RWPE2 (cell line): ENCODE measurements around the gene DSEL.

Experiments
- ATAC-seq: fragments of 200-7000 bp; cut with Tn5 transposase; 3 replicates; pipeline ENCODE4 v1.9.1; 2021; ENCODE audit warnings: low read depth
- DNase-seq: peaks from one replicate; pipeline ENCODE4 v3.0.0-alpha.2; 2020; ENCODE audit warnings: low spot score
- H3K27ac ChIP-seq: fragments of 450-650 bp; 2 replicates; pipeline ENCODE4 v1.5.1; 2017; ENCODE audit warnings: mild to moderate bottlenecking; ENCODE audit not compliant: poor library complexity, severe bottlenecking
- H3K27me3 ChIP-seq: fragments of 250-450 bp; sonication (Bioruptor Pico); 2 replicates; pipeline ENCODE4 v1.5.1; 2021; ENCODE audit warnings: mild to moderate bottlenecking, moderate library complexity; ENCODE audit not compliant: insufficient read depth, poor library complexity, severe bottlenecking
- H3K36me3 ChIP-seq: fragments of 250-450 bp; sonication (Bioruptor Pico); 2 replicates; pipeline ENCODE4 v1.5.1; 2020; ENCODE audit warnings: low read depth, mild to moderate bottlenecking, moderate library complexity
- H3K4me1 ChIP-seq: fragments of 250-450 bp; sonication (Bioruptor Pico); 2 replicates; pipeline ENCODE4 v1.5.1; 2021; ENCODE audit warnings: mild to moderate bottlenecking, moderate library complexity; ENCODE audit not compliant: insufficient read depth, poor library complexity, severe bottlenecking
- H3K4me3 ChIP-seq: fragments of 250-450 bp; sonication (Bioruptor Pico); 2 replicates; pipeline ENCODE4 v1.5.1; 2021; ENCODE audit warnings: mild to moderate bottlenecking, moderate library complexity; ENCODE audit not compliant: severe bottlenecking
- H3K9me3 ChIP-seq: fragments of 250-450 bp; sonication (Bioruptor Pico); 2 replicates; pipeline ENCODE4 v1.5.1; 2021; ENCODE audit warnings: mild to moderate bottlenecking, moderate library complexity; ENCODE audit not compliant: severe bottlenecking
- TF ChIP-seq, protein P1 (sequence below): fragments of 450-650 bp; IDR thresholded peaks from one replicate; pipeline ENCODE4 v1.5.1; 2017; ENCODE audit warnings: mild to moderate bottlenecking, moderate library complexity; ENCODE audit not compliant: poor library complexity, severe bottlenecking

Gene DSEL

DNA sequence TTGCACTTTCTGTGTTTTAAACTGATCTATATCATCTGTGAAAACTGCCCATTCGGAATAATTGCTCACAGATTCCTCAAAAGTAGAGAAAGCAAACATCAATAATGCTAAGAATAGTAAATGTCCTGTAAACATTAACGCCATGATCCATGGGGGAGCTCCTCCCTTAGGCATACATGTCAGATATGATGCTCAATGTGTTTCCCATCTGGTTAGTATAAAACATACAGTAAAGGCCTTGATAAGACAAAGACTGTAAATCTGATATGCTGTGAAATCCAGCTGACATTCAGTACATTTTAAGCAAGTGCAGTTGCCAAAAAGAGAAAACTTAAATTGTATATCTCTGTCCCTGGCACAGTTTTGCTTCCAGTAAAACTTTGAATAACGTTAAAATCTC, 2.1 kb downstream of the DSEL start:
- DNase-seq (no peak), ATAC-seq (no peak)
- H3K27ac ChIP-seq, result no peak overlapping the region
- peaks cover 8% of the 10 kb centered on the region; the same call in 1 of the 2 replicates for H3K36me3 ChIP-seq
- TF ChIP-seq, protein P1, sequence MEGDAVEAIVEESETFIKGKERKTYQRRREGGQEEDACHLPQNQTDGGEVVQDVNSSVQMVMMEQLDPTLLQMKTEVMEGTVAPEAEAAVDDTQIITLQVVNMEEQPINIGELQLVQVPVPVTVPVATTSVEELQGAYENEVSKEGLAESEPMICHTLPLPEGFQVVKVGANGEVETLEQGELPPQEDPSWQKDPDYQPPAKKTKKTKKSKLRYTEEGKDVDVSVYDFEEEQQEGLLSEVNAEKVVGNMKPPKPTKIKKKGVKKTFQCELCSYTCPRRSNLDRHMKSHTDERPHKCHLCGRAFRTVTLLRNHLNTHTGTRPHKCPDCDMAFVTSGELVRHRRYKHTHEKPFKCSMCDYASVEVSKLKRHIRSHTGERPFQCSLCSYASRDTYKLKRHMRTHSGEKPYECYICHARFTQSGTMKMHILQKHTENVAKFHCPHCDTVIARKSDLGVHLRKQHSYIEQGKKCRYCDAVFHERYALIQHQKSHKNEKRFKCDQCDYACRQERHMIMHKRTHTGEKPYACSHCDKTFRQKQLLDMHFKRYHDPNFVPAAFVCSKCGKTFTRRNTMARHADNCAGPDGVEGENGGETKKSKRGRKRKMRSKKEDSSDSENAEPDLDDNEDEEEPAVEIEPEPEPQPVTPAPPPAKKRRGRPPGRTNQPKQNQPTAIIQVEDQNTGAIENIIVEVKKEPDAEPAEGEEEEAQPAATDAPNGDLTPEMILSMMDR, result no peak
- no peaks in the 10 kb centered on the region for H3K9me3 ChIP-seq
- H3K27me3 ChIP-seq, result no peaks in the 10 kb centered on the region
- peaks cover 8% of the 10 kb centered on the region for H3K4me1 ChIP-seq
- no peak overlapping the region for H3K4me3 ChIP-seq

DNA sequence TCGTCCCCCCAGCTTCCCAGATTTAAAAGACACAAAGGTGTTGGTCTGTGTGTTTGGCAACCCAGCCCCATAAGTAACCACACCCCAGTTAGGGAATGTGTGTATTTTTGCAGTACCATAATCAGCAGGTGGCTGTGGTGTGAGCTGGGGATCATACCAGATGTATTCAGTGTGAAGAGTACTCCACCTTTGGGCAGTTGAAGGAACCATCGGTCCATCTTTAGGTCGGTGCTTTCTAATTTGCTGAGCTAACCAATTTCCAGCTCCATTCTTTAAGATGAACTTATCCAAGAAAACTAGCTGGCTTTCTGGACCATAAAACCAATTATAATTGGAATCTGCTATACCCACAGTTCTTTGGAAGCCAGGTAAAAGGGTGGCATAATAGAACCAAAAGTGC, 3.2 kb downstream of the DSEL start:
- ATAC-seq (no peak), DNase-seq (no peak)
- Histone ChIP-seq H3K9me3 (no peaks in the 10 kb centered on the region), H3K4me1 (peaks cover 8% of the 10 kb centered on the region), H3K27me3 (no peaks in the 10 kb centered on the region), H3K27ac (no peak overlapping the region), H3K36me3 (peaks cover 8% of the 10 kb centered on the region; the same call in 1 of the 2 replicates), H3K4me3 (no peak overlapping the region)
- TF ChIP-seq, protein P1, result peak; percentile 13

DNA sequence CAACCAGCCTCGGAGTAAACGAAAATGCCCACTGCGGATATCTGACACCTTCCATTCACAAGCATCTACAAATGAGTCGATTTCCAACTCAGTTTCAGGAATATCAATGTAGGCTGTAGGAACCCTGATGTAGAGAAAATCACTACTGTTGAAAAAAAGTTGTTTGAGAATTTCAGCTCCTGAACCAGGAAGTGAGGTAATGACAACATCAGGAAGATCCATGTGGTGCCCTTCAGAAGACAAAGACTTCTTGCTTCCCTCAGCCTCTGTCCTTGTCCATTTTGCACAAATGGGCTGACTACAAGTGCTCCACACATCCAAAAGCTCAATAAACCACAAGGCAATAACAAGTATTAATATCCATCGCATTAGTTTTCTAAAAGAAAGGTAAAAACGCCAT, 4.7 kb downstream of the DSEL start:
- H3K4me1 ChIP-seq, result peaks cover 8% of the 10 kb centered on the region
- H3K27me3 ChIP-seq, result no peaks in the 10 kb centered on the region
- H3K36me3 ChIP-seq, result peaks cover 8% of the 10 kb centered on the region; the same call in 1 of the 2 replicates
- TF ChIP-seq, protein P1, result no peak
- no peaks in the 10 kb centered on the region for H3K9me3 ChIP-seq
- no peak for DNase-seq
- ATAC-seq, result no peak
- H3K27ac ChIP-seq, result no peak overlapping the region
- H3K4me3 ChIP-seq, result no peak overlapping the region

DNA sequence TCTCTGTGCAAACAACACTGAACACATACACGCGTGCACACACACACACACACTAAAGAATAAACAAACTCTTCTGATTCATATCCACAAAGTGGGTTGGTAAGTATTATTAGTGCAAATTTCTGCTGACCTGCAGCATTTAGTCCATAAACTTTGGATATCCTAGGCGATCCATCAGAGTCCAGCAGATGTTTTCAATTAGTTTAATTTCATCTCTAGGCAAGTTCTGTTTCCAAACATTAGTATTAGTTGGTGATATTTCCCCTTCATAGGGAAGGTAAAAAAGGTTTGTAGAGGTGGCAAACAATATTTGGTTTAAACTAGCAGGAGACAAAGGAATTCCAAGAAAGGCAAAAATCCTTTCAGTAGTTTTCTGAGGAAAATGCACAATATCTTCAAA, 5.7 kb downstream of the DSEL start:
- H3K27ac ChIP-seq, result no peak overlapping the region
- no peaks in the 10 kb centered on the region for H3K27me3 ChIP-seq
- TF ChIP-seq, protein P1, result no peak
- H3K4me1 ChIP-seq, result peaks cover 8% of the 10 kb centered on the region
- no peaks in the 10 kb centered on the region for H3K9me3 ChIP-seq
- peaks cover 8% of the 10 kb centered on the region; the same call in 1 of the 2 replicates for H3K36me3 ChIP-seq
- no peak overlapping the region for H3K4me3 ChIP-seq
- DNase-seq (no peak), ATAC-seq (no peak)

DNA sequence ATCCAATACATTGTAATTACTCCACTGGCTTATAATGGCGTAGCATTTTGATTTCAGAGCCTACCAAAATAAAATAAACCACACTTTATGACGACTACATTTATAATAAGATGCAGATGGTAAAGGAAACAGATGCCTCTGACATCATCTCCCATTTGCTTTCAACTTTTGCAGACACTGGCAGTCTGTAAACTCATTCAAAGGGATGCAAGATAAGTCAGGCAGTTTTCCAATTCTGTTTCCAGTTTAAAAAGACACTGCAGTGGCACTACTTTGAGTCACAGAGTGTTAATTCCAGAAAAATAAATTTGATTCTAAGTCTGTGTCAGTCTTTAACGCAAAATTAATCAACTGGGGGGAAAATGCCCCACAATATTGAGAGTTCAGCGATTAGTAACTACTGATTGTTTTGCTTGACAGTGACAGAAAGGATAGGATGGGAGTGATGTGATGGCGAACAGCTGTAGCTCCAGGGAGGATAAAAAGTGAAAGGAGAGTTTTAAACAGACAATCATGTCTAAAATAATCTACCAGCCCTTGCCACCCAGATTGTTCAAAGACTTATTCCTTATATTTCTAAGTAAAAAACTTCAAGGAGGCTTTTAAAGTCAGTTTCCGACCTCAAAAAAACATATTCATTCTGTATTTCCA, 6.7 kb downstream of the DSEL start:
- H3K36me3 ChIP-seq, result peaks cover 4% of the 10 kb centered on the region; the same call in 1 of the 2 replicates
- no peaks in the 10 kb centered on the region for H3K9me3 ChIP-seq
- TF ChIP-seq, protein P1, result no peak
- H3K4me3 ChIP-seq, result no peak overlapping the region
- ATAC-seq (no peak), DNase-seq (no peak)
- H3K27ac ChIP-seq, result no peak overlapping the region
- peaks cover 3% of the 10 kb centered on the region for H3K4me1 ChIP-seq
- no peaks in the 10 kb centered on the region for H3K27me3 ChIP-seq
